Dendritic cell treated with granulocyte-macrophage colony-stimulating factor and Interleukin-4, amounts not matched to agents 40 ng/mL and 50 ng/mL, for 4 days (primary cell): ENCODE measurements around the gene ITSN1.
A peak's percentile ranks its signal among the peaks of the same experiment; 100 is the strongest.

Experiments
- H3K27ac Mint-ChIP-seq: one replicate; pipeline ENCODE4 v1.8.0; 2022; ENCODE audit warnings: mild to moderate bottlenecking, mixed read lengths
- H3K27me3 Mint-ChIP-seq: one replicate; pipeline ENCODE4 v1.8.0; 2022; ENCODE audit warnings: mild to moderate bottlenecking, mixed read lengths
- H3K36me3 Mint-ChIP-seq: one replicate; pipeline ENCODE4 v1.8.0; 2022; ENCODE audit warnings: low read depth, mixed read lengths
- H3K4me1 Mint-ChIP-seq: one replicate; pipeline ENCODE4 v1.8.0; 2022; ENCODE audit warnings: low read depth, mixed read lengths
- H3K4me3 Mint-ChIP-seq: one replicate; pipeline ENCODE4 v1.8.0; 2022; ENCODE audit warnings: mild to moderate bottlenecking, moderate library complexity, mixed read lengths
- H3K9me3 Mint-ChIP-seq: one replicate; pipeline ENCODE4 v1.8.0; 2022; ENCODE audit warnings: mixed read lengths
- intact Hi-C: fragments of 100-400 bp; cut with micrococcal nuclease; formaldehyde crosslinking; loops from one replicate; pipeline ENCODE4 v1.15.0; 2022

The ITSN1 gene

DNA sequence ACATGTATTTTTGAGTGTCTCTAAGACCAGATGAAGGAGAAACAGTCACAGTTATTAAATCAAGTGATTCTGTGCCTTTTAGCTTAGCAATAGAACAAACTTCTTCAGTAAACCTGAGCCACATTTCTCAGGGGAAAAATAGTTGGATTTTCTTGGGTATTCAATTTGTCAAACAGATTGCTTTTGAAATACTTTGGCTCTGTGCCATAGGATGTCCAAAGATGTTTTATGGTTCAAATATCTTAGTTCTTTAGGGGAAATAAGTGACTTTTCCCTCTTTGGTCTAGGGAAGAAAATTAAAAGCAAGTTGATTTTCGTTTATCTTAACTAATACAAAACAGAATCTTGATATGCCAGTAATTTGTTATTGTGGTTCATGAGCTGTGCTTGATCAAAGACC lies 147.4 kb downstream of the ITSN1 start:
- Mint-ChIP-seq H3K4me1 (no peaks in the 10 kb centered on the region), H3K9me3 (no peaks in the 10 kb centered on the region)
- intact Hi-C loops: no loop called here

DNA sequence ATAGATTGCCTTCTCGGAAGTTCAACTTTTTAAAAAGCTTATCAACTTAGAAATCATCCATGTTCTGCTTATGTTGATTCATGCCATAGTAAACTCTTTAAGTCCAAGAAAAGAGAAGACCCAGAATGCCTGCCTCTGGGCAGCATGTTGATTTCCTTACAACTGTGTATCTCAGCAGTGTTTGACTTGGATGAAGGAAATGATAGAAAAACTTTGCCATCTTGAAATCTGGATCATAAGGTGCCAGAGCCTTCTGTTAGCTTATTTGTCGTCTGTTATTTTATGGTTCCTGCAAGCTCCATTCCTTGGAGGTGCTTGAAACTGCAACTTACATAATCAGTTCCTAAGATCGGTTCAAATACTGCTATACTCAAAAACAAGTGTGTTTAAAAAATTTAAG lies 148.8 kb downstream of the ITSN1 start:
- H3K4me3 Mint-ChIP-seq: no peak overlapping the region

More for the DNA sequence above, 147.4 kb downstream of the ITSN1 start:
- Mint-ChIP-seq H3K27ac (no peak overlapping the region), H3K4me3 (no peak overlapping the region), H3K36me3 (peaks cover 32% of the 10 kb centered on the region), H3K27me3 (no peaks in the 10 kb centered on the region)

DNA sequence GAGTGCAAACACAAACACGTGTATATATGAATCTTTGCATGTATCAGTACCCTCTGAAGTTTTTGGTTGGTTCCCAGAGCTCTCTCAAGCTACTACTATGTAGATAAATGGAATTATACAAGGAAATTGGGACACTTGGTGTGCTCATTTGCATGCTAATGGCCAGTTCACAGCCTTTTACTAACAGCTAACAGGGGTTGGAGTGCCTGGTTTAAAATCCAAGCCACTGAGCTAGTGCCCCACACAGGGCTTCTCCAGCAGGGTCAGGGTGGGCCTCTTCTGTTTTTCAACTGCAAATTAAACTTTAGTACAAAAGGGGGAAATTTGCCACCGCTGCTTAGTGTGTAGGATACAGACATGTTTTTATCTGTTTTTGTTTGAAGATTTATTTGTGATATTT lies 152.3 kb downstream of the ITSN1 start:
- no peak overlapping the region for H3K4me3 Mint-ChIP-seq
- peaks cover 52% of the 10 kb centered on the region for H3K36me3 Mint-ChIP-seq
- intact Hi-C loops: no loop called here
- H3K27me3 Mint-ChIP-seq: no peaks in the 10 kb centered on the region
- no peaks in the 10 kb centered on the region for H3K9me3 Mint-ChIP-seq
- no peak overlapping the region for H3K27ac Mint-ChIP-seq
- no peaks in the 10 kb centered on the region for H3K4me1 Mint-ChIP-seq

More for the DNA sequence above, 148.8 kb downstream of the ITSN1 start:
- peaks cover 38% of the 10 kb centered on the region for H3K36me3 Mint-ChIP-seq
- no peaks in the 10 kb centered on the region for H3K9me3 Mint-ChIP-seq
- no peaks in the 10 kb centered on the region for H3K4me1 Mint-ChIP-seq
- intact Hi-C loops: no loop called here
- no peak overlapping the region for H3K27ac Mint-ChIP-seq
- no peaks in the 10 kb centered on the region for H3K27me3 Mint-ChIP-seq

DNA sequence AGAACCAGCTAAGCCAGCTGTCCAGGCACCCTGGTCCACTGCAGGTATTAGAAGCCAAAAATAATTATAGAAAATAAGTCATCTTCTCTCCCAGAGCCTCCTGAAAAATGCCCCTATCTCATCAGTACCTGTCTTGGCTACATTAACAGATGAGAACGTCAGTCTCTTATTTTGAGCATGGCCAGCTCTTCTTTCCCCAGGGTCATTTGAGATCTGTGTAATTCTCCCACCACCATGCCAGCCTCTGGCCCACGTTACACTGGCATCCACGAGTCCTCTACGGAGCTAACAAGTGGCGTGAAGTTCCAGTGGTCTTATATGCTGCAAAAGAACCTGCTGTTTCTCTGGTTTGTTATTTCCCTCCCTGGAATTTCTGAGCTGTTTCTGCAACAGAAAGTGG lies 155.3 kb downstream of the ITSN1 start:
- Mint-ChIP-seq H3K27me3 (no peaks in the 10 kb centered on the region), H3K4me1 (no peaks in the 10 kb centered on the region), H3K9me3 (no peaks in the 10 kb centered on the region), H3K4me3 (no peak overlapping the region), H3K36me3 (peaks cover 61% of the 10 kb centered on the region), H3K27ac (no peak overlapping the region)
- intact Hi-C loops: no loop called here

DNA sequence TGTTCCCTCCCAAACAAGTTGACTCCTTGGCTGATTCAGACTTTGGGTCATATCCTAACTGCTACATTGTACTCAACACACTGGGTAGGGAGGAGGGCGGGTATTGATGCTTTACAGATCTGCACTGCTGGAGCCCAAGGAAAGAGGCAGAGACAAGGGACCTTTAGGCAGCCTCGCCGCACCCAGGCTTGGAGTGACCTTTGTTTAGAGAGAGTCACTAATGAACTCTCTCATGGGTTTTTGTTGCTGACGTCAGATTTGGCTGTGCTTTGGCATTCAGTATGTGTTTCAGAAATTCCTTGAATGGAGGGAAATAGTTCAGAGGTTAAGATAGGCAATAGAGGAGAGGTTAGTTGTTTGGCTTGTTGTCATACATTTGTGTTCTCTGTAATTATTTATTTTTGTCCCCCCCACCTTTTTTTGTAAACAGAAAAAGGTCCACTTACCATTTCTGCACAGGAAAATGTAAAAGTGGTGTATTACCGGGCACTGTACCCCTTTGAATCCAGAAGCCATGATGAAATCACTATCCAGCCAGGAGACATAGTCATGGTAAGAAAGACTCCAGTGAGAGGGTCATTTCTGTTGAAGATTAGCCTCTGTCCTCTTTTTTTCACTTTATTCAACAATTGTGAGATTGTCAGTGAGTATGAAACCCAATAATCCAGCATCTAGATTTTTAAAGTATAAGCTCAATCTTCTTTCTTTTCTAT lies 157.2 kb downstream of the ITSN1 start:
- Mint-ChIP-seq H3K27me3 (no peaks in the 10 kb centered on the region), H3K36me3 (peaks cover 45% of the 10 kb centered on the region), H3K4me1 (peaks cover 5% of the 10 kb centered on the region), H3K27ac (no peak overlapping the region), H3K4me3 (no peak overlapping the region), H3K9me3 (no peaks in the 10 kb centered on the region)
- intact Hi-C loops: no loop called here

DNA sequence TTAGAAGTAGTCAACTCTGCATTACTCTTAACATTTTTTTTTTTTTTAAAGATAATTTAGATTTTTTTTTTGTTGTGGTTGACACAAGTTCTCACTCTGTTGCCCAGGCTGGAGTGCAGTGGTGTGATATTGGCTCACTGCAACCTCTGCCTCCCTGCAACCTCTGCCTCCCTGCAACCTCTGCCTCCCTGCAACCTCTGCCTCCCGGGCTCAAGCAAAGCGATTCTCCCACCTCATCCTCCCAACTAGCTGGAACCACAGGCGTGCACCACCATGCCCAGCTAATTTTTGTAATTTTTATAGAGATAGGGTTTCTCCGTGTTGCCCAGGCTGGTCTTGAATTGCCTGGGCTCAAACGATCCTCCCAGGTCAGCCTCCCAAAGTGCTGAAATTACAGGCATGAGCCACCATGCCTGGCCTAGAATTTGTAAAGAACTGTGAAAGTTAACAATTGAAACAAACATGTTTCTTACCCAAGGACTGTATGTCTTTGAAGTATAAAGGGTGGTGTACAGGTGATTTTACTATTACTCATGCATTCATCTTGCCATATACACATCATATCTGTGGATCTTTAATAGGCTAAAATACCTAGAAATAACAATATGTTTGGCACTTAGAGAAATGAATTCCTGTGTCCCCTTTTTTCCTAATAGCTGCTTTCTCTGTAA lies 158.6 kb downstream of the ITSN1 start:
- Mint-ChIP-seq H3K4me3 (no peak overlapping the region), H3K27me3 (no peaks in the 10 kb centered on the region)

DNA sequence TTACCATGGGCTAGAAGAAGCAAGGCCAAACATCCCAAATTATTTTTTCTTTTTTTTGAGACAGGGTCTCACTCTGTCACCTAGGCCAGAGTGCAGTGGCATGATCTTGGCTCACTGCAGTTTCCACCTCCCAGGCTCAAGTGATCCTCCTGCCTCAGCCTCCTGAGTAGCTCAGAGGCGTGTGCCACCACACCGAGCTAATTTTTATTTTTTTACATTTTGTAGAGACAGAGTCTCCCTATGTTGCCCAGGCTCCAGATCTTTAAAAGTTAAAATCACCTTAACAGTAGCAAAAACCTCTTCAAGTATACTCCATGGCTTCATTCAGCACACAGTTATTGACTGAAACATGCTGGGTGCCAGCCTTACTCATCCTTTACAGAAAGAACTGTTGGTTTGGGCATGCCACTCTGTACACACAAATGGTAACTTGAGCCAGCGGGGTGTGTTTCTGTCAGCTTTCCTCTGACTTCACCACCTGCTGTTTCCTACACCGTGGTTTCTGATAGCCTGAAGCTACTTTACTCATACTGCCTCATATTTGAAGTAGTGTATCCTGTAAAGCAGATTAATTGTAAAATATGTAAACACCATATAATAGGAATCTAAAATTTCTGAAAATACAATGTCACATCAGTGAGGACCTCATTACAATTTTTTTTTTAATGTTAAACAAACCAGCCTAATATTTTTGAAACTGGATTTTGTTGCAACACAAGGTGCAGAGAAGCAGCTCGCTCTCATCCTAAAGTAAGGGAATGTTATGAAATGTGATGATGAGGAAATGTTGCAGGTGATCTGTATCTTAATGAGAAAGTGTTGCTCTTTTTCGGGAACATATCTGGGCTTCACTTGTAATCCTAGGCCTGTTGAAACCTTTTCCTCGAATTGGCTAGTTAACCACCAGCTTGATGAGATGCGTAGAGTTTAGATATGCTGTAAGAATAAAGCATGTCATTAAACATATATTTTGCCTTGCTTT lies 159.4 kb downstream of the ITSN1 start:
- no peak overlapping the region for H3K4me3 Mint-ChIP-seq
- H3K4me1 Mint-ChIP-seq: peaks cover 5% of the 10 kb centered on the region
- H3K9me3 Mint-ChIP-seq: no peaks in the 10 kb centered on the region
- no peaks in the 10 kb centered on the region for H3K27me3 Mint-ChIP-seq
- no peak overlapping the region for H3K27ac Mint-ChIP-seq
- peaks cover 38% of the 10 kb centered on the region for H3K36me3 Mint-ChIP-seq
- intact Hi-C loops: no loop called here

More for the DNA sequence above, 158.6 kb downstream of the ITSN1 start:
- Mint-ChIP-seq H3K9me3 (no peaks in the 10 kb centered on the region), H3K36me3 (peaks cover 38% of the 10 kb centered on the region), H3K4me1 (peaks cover 5% of the 10 kb centered on the region), H3K27ac (no peak overlapping the region)
- intact Hi-C loops: no loop called here

DNA sequence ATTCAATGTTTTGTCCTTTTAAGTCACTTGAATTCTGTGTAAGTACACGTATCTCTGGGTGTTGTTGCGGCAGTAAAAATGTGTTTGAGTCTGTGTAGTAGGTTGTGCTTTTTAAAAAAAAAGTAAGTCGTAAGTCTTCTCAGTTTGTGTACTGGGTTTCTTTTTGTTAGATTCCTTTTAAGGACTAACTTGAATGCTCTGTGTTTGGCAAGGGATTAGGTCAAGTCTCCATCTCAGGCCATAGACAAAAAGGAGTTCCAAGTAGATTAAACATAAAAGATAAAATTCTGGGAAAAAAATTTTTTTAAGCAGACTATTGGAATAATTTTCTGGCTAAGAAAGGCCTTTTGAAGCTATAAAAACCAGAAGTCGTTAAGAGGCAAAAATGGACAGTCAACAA lies 160.2 kb downstream of the ITSN1 start:
- peaks cover 5% of the 10 kb centered on the region for H3K4me1 Mint-ChIP-seq
- H3K27me3 Mint-ChIP-seq: no peaks in the 10 kb centered on the region
- intact Hi-C loops: no loop called here
- H3K9me3 Mint-ChIP-seq: no peaks in the 10 kb centered on the region
- peaks cover 35% of the 10 kb centered on the region for H3K36me3 Mint-ChIP-seq
- no peak overlapping the region for H3K4me3 Mint-ChIP-seq
- H3K27ac Mint-ChIP-seq: no peak overlapping the region

DNA sequence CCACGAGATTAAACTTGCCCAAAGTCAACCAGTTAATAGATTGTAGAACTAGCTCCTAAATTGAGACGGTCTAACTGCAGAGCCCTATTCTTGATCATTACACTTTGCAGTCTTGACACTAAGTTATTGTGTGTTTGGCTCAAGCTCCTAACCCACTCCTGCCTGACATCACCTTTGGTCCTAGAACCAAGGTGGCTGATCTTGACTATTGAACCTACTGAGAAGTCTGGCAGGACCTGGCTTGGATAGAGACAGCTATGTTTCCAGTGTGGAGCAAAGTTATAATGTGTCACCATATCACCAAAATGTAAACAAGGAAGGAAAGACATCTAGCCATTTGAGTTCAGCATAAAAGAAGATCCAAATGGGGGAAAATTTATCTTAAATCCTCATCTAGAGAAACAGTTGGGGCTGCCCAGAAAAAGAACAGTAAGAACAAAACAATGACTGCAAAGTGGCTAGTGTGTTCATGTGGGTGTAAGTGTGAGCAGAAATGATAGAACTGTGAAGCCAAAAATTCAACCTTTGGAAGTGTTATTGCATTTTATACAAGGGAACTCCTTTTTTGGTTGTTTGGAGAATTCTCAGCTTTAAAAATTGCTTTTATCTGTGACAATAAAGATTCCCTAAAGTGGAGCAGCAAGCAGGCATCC lies 166.5 kb downstream of the ITSN1 start:
- H3K36me3 Mint-ChIP-seq: peaks cover 8% of the 10 kb centered on the region
- peaks cover 25% of the 10 kb centered on the region for H3K4me1 Mint-ChIP-seq
- intact Hi-C loops: no loop called here
- H3K27me3 Mint-ChIP-seq: no peaks in the 10 kb centered on the region
- H3K4me3 Mint-ChIP-seq: no peak overlapping the region
- no peaks in the 10 kb centered on the region for H3K9me3 Mint-ChIP-seq
- no peak overlapping the region for H3K27ac Mint-ChIP-seq

DNA sequence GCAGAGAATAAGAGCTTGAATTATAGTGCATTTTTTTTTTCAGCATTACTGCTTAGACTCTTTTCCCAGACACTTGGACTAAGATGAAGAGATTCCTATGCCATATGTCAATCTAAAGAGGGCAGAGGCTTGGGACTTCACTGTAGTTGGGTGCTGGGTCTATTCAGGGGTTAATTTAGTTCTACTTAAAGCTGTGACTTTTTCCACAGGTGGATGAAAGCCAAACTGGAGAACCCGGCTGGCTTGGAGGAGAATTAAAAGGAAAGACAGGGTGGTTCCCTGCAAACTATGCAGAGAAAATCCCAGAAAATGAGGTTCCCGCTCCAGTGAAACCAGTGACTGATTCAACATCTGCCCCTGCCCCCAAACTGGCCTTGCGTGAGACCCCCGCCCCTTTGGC lies 168.5 kb downstream of the ITSN1 start:
- Mint-ChIP-seq H3K4me1 (peaks cover 39% of the 10 kb centered on the region), H3K4me3 (no peak overlapping the region), H3K27ac (peak overlapping the region; percentile 64), H3K36me3 (peaks cover 27% of the 10 kb centered on the region), H3K27me3 (no peaks in the 10 kb centered on the region), H3K9me3 (no peaks in the 10 kb centered on the region)
- intact Hi-C loops: no loop called here

DNA sequence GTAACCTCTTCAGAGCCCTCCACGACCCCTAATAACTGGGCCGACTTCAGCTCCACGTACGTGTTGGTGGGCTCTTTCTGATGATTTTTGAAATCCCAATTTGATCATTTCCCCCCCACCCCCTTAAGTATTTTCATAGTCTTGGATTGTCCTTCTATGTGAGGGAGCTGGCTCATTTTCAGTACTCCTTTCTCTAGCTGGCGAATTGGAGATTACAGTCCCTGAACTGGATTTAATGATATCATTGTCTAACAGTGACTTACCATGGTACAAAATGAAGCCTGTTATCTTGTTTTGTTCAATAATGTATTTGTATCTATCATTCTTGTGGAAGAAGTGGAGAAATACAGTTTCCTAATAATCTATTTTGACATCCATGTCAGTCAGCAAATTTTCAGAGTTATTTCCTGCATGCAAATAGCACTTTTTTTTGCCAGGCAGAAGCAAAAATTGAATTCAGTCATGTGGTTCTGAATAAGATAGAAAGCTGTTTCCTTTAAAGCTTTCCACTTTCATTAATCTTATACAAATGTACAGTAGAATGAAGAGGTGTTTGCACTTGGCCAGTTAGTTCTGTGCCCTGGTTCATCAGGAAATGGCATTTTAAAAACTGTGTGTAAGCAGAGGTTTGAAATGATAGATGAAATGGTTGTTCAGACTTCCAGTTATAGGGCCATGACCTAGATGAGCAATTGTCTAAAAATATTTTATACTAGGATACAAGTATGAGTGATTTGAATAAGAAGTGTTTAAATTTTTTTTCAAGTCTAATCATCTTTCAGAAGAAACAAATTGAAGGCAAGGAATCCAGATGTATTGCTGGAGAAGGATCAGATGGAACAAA lies 169.1 kb downstream of the ITSN1 start:
- Mint-ChIP-seq H3K4me3 (no peak overlapping the region), H3K36me3 (peaks cover 31% of the 10 kb centered on the region), H3K4me1 (peaks cover 40% of the 10 kb centered on the region), H3K27ac (peak overlapping the region; percentile 64), H3K27me3 (no peaks in the 10 kb centered on the region), H3K9me3 (no peaks in the 10 kb centered on the region)
- intact Hi-C loops: no loop called here

DNA sequence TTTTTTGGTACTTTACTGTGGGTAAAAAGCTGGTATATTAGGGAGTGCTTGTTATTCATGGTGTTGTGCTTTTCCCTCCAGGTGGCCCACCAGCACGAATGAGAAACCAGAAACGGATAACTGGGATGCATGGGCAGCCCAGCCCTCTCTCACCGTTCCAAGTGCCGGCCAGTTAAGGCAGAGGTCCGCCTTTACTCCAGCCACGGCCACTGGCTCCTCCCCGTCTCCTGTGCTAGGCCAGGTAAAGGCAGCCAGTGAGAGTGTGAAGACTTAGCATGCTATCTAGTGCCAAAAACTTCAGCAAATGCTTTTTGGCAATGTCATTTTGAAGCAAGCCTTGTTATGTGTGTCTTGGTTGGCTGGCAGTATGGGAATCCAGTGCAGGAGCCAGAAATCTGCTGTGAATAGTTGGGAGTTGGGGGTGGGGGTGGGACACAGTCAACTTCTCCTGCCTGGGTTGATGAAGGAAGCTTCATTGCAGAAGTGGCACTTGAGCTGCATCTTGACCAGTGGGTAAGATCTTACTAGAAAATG lies 171.6 kb downstream of the ITSN1 start:
- Mint-ChIP-seq H3K36me3 (peaks cover 46% of the 10 kb centered on the region), H3K4me1 (peaks cover 46% of the 10 kb centered on the region), H3K27me3 (no peaks in the 10 kb centered on the region), H3K27ac (peak overlapping the region; percentile 30), H3K4me3 (no peak overlapping the region), H3K9me3 (no peaks in the 10 kb centered on the region)
- intact Hi-C loops: no loop called here
